Adrenal gland (tissue), 12 donors: ENCODE measurements around the gene ST8SIA1. TPM values are rescaled to one million over a fixed set of nuclear protein-coding genes. Genes with fewer than 3 reads are reported as not detected.
A peak's percentile ranks its signal among the peaks of the same experiment; 100 is the strongest.

Source experiments
- DNase-seq, 7 donors: peaks; one replicate each; pipeline ENCODE4 v3.0.0-alpha.2; 2019 to 2020
- H3K27ac ChIP-seq, 5 donors: fragments of 200-600 bp; sonication (generic) in 4 of 5; 1 replicate in 3 of 5; 2 replicates in 2 of 5; pipeline versions ENCODE4 v1.5.1 to v1.8.0; 2016 to 2020; ENCODE audit warnings: mild to moderate bottlenecking in 1 of 5
- H3K27me3 ChIP-seq: fragments of 200-600 bp; 2 replicates; pipeline ENCODE4 v1.8.0; 2021
- H3K36me3 ChIP-seq, 2 donors: fragments of 200-600 bp; replicated peaks in 1 of 2; 1 replicate in 1 of 2; 2 replicates in 1 of 2; pipeline versions ENCODE4 v1.5.1 to v1.8.0; 2018 to 2022
- H3K4me1 ChIP-seq, 2 donors: fragments of 200-600 bp; replicated peaks in 1 of 2; 1 replicate in 1 of 2; 2 replicates in 1 of 2; pipeline versions ENCODE4 v1.5.1 to v1.8.0; 2018 to 2021
- H3K4me3 ChIP-seq, 4 donors: fragments of 200-600 bp; sonication (generic) in 3 of 4; one replicate each; pipeline ENCODE4 v1.5.1; 2016 to 2018
- H3K9me3 ChIP-seq, 3 donors: fragments of 200-600 bp; sonication (generic) in 1 of 3; replicated peaks in 1 of 3; 1 replicate in 2 of 3; 2 replicates in 1 of 3; pipeline versions ENCODE4 v1.5.1 to v1.8.0; 2016 to 2021
- POLR2A ChIP-seq, 2 donors: fragments of 450-650 bp; IDR thresholded peaks; one replicate each; pipeline ENCODE4 v1.6.1; 2017; ENCODE audit warnings: antibody characterized with exemption in 2 of 2, mild to moderate bottlenecking in 2 of 2, moderate library complexity in 1 of 2
- WGBS, 4 donors: extraction: QIAGEN DNeasy Blood & Tissue Kit in 2 of 4; methylation state at CpG; one replicate each; pipeline versions ENCODE4 v1.1.5 to v1.1.7; 2013 to 2017; 5-methylcytosine and 5-hydroxymethylcytosine counted together
- intact Hi-C, 2 donors: fragments of 100-400 bp; cut with DNase I; formaldehyde crosslinking; loops; one replicate each; pipeline versions ENCODE4 v1.14.1 to v1.15.0; 2022 to 2023
- polyA plus RNA-seq, 3 donors: library from polyadenylated mRNA; stranded (reverse); fragments of 200-250 nt in 2 of 3; fragments of 350-450 nt in 1 of 3; fragmentation: Illumina TruSeq in 1 of 3; extraction: RNeasy Lipid Tissue Mini Kit (QIAGEN cat#74804) in 1 of 3; gene quantifications; one replicate each; pipeline ENCODE4 v1.2.3, GENCODE V29; 2013 to 2014
- total RNA-seq, 9 donors: library from RNA; depleted of rRNA in 4 of 9; stranded (reverse); fragments of >200 nt in 4 of 9; fragments of 120-200 nt in 1 of 9; fragmentation: NEBNext Ultra II Directional in 1 of 9; extraction: Animal tissue kit (Norgen Biotek cat#: 25700) in 1 of 9; gene quantifications; one replicate each; pipeline versions ENCODE4 v1.1.0 to v1.2.4, GENCODE V29; 2013 to 2023
- TF ChIP-seq, protein P1 (sequence below), 6 experiments: fragments of 450-650 bp in 4 of 6; fragments of 200-600 bp in 2 of 6; sonication (generic) in 1 of 6; IDR thresholded peaks; 1 replicate in 5 of 6; 2 replicates in 1 of 6; pipeline versions ENCODE4 v1.5.1 to v1.8.0; 2016 to 2021; ENCODE audit warnings: antibody characterized with exemption in 6 of 6, mild to moderate bottlenecking in 2 of 6, moderate library complexity in 1 of 6
- donor health status: healthy with polysubstance abuse.
- donor health status: Bipolar disorder and iron deficiency.
- donor health status: DM: yes; HTN: yes; CAD: no.
- donor health status: DM: no; HTN: no; CAD: no.
- donor health status: DM: no; HTN: no; CAD: no.
- donor health status: DM: yes; HTN: yes; CAD: no.

ST8SIA1 gene
- total and polyA plus RNA-seq, 12 donors, result 3.1 to 37.8 (median 11.8) TPM

DNA sequence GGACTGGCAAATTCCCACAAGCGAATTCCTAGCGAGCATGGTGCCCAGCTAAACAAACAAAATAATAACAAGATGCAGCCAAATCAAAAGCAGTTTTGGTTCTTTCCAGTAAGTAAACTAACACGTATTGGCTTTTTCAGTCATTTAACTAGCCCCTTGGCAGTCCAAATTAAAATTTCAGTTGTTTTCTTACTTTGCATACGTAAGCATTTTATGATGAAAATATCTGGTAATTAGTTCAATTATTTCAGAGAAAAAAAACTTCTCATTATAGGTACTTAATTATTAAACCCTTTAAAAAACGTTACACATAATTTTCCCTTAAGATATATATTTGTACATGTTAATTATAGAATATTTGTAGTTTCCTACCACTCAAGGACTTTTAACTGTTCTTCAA, 70.1 kb downstream of the ST8SIA1 start:
- TF ChIP-seq, protein P1, sequence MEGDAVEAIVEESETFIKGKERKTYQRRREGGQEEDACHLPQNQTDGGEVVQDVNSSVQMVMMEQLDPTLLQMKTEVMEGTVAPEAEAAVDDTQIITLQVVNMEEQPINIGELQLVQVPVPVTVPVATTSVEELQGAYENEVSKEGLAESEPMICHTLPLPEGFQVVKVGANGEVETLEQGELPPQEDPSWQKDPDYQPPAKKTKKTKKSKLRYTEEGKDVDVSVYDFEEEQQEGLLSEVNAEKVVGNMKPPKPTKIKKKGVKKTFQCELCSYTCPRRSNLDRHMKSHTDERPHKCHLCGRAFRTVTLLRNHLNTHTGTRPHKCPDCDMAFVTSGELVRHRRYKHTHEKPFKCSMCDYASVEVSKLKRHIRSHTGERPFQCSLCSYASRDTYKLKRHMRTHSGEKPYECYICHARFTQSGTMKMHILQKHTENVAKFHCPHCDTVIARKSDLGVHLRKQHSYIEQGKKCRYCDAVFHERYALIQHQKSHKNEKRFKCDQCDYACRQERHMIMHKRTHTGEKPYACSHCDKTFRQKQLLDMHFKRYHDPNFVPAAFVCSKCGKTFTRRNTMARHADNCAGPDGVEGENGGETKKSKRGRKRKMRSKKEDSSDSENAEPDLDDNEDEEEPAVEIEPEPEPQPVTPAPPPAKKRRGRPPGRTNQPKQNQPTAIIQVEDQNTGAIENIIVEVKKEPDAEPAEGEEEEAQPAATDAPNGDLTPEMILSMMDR (IDR thresholded peaks at IDR 0.05), result no peak
- TF ChIP-seq POLR2A (IDR thresholded peaks at IDR 0.05), result no peak
- Histone ChIP-seq H3K36me3 (no peaks in the 10 kb centered on the region), H3K4me1 (peaks cover 0 to 6% of the 10 kb centered on the region in 2 donors), H3K27me3 (no peaks in the 10 kb centered on the region), H3K9me3 (no peaks in the 10 kb centered on the region), H3K27ac (no peak overlapping the region), H3K4me3 (no peak overlapping the region)
- intact Hi-C loops, result no loop called here
- no peak for DNase-seq
- WGBS, 4 donors, result 88 to 92% (median 90%) methylated on average over 5 of the region's 5 CpGs

DNA sequence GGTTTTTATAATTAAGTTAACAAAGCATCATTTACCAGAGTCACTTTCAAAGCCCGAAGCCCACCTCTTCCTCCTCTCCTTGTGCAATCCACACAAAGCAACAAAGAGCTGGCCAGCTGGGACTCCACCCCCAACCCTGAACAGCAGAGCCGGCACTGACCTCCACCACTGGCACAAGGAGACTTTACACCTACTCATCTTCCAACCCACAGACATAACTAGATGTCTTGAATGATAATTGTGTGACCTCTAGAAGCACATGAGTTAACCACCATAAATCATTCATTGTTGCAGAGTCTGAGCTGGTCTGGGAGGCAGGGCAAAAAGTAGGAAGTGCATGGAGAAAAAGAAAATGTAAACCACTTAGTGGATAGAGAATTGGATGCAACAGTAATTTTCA, 72.2 kb downstream of the ST8SIA1 start:
- TF ChIP-seq POLR2A (IDR thresholded peaks at IDR 0.05), result no peak
- TF ChIP-seq, protein P1 (IDR thresholded peaks at IDR 0.05), result no peak
- intact Hi-C loops, result no loop called here
- peak in 2 of 7 donors; percentile 13 to 16 for DNase-seq
- Histone ChIP-seq H3K4me1 (peaks cover 0 to 6% of the 10 kb centered on the region in 2 donors), H3K27me3 (no peaks in the 10 kb centered on the region), H3K9me3 (no peaks in the 10 kb centered on the region), H3K27ac (no peak overlapping the region), H3K4me3 (no peak overlapping the region), H3K36me3 (no peaks in the 10 kb centered on the region)
- 26 to 42% (median 29%) methylated on average over 2 of the region's 2 CpGs for WGBS, 4 donors

DNA sequence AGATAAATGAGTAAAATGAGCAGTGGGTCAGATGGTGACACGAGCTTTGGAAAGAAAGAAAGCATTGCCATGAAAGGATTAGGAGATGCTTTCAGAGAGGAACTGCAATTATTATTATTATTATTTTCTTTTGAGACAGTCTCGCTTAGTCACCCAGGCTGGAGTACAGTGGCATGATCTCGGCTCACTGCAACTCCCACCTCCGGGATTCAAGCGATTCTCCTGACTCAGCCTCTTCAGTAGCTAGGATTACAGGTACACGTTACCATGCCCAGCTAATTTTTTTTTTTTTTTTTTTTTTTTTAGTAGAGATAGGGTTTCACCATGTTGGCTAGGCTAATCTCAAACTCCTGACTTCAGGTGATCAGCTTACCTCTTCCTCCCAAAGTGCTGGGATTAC, 77.4 kb downstream of the ST8SIA1 start:
- WGBS, 4 donors, result 67 to 83% (median 83%) methylated on average over 6 of the region's 6 CpGs
- intact Hi-C loops, result no loop called here

DNA sequence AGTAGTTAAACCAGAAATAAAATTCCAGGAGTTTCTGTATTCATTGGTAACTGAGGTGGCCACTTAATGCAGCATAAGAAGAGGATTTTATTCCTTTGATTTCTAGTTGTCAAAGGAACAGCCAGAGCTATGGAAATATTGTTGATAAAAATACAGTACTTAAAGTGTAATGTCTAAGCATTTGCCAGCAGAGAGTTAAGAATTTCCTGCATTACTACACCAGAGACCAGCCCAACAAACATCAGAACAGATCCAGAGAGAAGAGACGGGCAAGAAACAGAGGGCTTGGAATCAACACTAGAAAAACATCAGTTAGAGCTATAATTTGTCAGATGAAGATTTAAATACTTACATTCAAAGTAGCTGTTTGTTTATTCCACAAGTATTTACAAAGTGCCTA, 77.9 kb downstream of the ST8SIA1 start:
- H3K27me3 ChIP-seq, result no peaks in the 10 kb centered on the region
- no peak for TF ChIP-seq POLR2A (IDR thresholded peaks at IDR 0.05)
- TF ChIP-seq, protein P1 (IDR thresholded peaks at IDR 0.05), result no peak
- H3K9me3 ChIP-seq, result no peaks in the 10 kb centered on the region
- WGBS, 4 donors, result 61 to 74% (median 68%) methylated on average over 1 of the region's 1 CpG
- DNase-seq, result no peak
- intact Hi-C loops, result no loop called here
- no peak overlapping the region for H3K4me3 ChIP-seq
- no peaks in the 10 kb centered on the region for H3K36me3 ChIP-seq
- H3K4me1 ChIP-seq, result no peaks in the 10 kb centered on the region
- no peak overlapping the region for H3K27ac ChIP-seq

More for the DNA sequence above, 77.4 kb downstream of the ST8SIA1 start:
- Histone ChIP-seq H3K27me3 (no peaks in the 10 kb centered on the region), H3K27ac (no peak overlapping the region), H3K36me3 (no peaks in the 10 kb centered on the region), H3K4me3 (no peak overlapping the region), H3K9me3 (no peaks in the 10 kb centered on the region), H3K4me1 (peaks cover 0 to under 1% of the 10 kb centered on the region in 2 donors)
- TF ChIP-seq, protein P1 (IDR thresholded peaks at IDR 0.05), result no peak
- TF ChIP-seq POLR2A (IDR thresholded peaks at IDR 0.05), result no peak
- no peak for DNase-seq
